A673 (cell line): ENCODE measurements around the gene GIGYF2.

Source experiments
- CTCF ChIP-seq: fragments of 300-800, 200-600 bp; sonication (generic); conservative IDR thresholded peaks from 2 replicates; pipeline ENCODE4 v1.5.1; 2017; ENCODE audit warnings: low read depth, mild to moderate bottlenecking, antibody characterized with exemption, low read length, moderate library complexity, mixed read lengths
- EZH2 ChIP-seq: fragments of 200-600 bp; sonication (generic); IDR thresholded peaks from 2 replicates; pipeline ENCODE4 v1.6.1; 2017; ENCODE audit warnings: borderline replicate concordance, low read depth, mild to moderate bottlenecking, mixed read lengths, antibody characterized with exemption, low read length; ENCODE audit not compliant: poor library complexity, severe bottlenecking

- TF ChIP-seq CTCF (no peak), EZH2 (no peak)
These were observed 497 bp upstream of the GIGYF2 start for GRCh38 chr2:232696609-232697058.
